Retinal pigment epithelial cell (primary cell): ENCODE measurements around the gene GET3.

ENCODE experiments used
- DNase-seq: peaks from one replicate; pipeline ENCODE4 v3.0.0-alpha.2; 2010; ENCODE audit warnings: low read depth
- H3K4me3 ChIP-seq: 2 replicates; pipeline ENCODE4 v1.5.1; 2011; ENCODE audit warnings: mild to moderate bottlenecking, low read length, control low read depth, moderate library complexity
- CTCF ChIP-seq: conservative IDR thresholded peaks from 2 replicates; pipeline ENCODE4 v1.5.1; 2011; ENCODE audit warnings: low read depth, low read length, control low read depth, inconsistent platforms

GET3 gene

GRCh38 chr19:12737835-12738351 lies 596 bp downstream of the GET3 start:
- peak overlapping the region; percentile 96 for H3K4me3 ChIP-seq
- no peak for DNase-seq
- TF ChIP-seq CTCF: no peak

DNA sequence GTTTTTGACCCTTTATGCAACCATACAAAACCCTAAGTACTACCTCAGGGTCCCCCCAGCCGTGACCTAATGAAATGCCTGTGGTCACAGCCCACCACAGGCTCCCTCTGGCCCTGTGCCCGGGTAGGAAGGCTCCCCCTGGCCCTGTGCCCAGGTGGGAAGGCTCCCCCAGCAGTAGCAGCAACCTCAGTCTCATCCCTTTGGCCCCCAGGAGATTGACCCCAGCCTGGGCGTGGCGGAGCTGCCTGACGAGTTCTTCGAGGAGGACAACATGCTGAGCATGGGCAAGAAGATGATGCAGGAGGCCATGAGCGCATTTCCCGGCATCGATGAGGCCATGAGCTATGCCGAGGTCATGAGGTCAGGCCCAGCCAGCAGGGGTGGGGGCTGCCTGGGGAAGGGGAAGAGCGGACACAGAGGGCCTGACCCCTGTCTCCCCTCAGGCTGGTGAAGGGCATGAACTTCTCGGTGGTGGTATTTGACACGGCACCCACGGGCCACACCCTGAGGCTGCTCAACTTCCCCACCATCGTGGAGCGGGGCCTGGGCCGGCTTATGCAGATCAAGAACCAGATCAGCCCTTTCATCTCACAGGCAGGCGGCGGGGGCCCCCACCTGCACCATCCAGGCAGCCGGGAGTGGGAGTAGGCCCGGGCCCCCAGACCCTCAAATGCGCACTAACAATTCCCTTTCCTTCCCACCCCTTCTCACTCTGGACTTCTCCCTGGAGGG lies 8.0 kb downstream of the GET3 start:
- no peak overlapping the region for H3K4me3 ChIP-seq
- TF ChIP-seq CTCF: no peak
- DNase-seq: no peak

DNA sequence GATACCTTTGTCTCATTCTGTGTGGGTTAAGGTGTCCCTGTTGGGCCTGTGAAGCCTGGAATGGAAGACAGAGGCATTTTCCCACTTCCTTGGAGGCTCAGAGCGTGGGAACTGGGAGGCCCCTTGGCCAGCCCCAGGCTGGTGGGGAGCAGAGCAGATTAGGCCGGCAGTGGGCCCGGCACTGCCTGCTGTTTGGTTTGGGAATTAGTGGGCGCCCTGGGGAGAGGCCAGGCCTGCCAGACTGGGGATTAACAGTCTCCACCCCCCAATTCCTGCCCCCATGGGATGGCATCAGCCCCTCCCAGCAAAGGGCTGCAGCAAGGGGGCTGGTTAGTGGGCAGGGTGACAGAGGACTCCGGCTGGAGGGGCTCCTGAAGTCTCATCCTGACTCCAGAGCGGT lies 11.2 kb downstream of the GET3 start:
- TF ChIP-seq CTCF: no peak
- no peak for DNase-seq
- no peak overlapping the region for H3K4me3 ChIP-seq

DNA sequence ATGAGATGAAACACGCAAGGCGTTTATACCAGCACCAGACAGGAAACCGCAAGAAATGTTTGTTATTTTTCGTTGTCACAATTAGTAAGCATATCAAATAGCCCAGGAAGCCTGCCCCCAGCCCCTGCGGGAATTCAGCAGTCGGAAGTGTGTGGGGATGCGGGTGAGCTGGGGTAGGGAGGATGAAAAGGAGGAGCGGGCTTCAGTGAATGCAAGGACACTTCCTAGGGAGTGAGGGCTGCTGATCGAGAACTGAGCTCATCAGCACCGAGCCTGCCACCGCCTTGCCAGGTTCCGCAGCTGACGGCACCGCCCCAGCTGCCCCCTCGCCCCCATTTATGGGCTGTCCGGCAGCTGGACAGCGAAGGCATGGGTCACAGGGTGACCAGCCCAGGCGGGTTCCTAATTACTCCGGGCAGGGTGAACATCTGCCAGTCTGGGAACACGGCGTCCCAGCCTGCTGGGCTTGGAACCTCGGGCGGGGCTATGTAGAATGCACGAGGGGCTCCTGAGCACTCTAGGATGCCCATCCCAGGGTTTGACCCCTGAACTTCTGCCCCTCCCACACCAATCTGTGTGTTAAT lies 12.7 kb downstream of the GET3 start:
- TF ChIP-seq CTCF: no peak
- DNase-seq: no peak
- no peak overlapping the region for H3K4me3 ChIP-seq

- no peak for DNase-seq
- H3K4me3 ChIP-seq: no peak overlapping the region
- no peak for TF ChIP-seq CTCF
These were observed 13.6 kb downstream of the GET3 start for GRCh38 chr19:12750851-12751250.

DNA sequence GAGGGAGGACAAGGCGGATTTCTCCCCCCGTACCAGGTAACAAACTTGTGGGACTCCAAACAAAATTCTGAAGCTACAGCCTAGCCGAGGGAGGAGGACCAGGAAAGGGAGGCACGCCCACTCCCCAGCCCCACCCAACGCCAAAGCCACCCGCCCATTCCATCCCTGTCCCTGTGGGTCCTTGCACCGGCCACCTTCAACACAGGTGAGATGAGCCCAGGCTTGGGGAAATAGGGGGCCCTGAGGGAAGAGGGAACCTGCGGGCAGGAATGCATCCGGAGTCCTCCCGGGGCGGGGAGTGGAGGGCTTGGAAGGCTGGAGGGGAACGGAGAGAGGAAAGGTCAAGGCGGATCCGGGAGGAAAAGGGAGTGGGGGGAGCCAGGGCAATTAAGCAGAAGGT lies 14.3 kb downstream of the GET3 start, which contains the start of gene BEST2:
BEST2 (plus strand) TSS at position 157 of the 400 bp plus-strand sequence. CDS start 802 bp downstream, outside the sequence.
- DNase-seq: no peak
- H3K4me3 ChIP-seq: no peak within 1 kb of the TSS
- TF ChIP-seq CTCF: no peak
